NCI-H1417 (cell line): Measurements from ENCODE around the gene CORO2A.
"Not testable (repeated sequence)": the region's sequence is repeated elsewhere in the genome, so short reads cannot be mapped to it uniquely, and the experiment has no call there.

ENCODE experiments used
- DNase-seq, 3 experiments: peaks; one replicate each; lab custom pipeline; 2025; lab: John Stamatoyannopoulos, UW

CORO2A gene

DNA sequence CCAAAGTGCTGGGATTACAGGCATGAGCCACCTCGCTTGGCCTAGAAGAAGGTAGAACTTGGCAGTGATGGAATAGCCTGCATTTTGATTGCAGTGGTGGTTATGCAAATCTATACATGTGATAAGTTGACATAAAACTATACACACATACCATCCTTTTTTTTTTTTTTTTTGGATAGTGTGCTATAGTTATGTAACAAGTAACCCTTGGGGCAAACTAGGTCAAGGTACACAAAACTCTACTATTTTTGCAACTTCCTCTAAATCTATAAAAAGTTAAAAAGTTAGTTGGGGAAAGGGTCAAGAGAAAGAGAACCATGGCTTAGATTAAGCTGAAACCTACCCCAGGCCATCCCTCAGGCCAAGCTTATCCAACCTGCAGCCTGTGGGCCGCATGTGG lies 84.5 kb downstream of the CORO2A start:
- no peak for DNase-seq

DNA sequence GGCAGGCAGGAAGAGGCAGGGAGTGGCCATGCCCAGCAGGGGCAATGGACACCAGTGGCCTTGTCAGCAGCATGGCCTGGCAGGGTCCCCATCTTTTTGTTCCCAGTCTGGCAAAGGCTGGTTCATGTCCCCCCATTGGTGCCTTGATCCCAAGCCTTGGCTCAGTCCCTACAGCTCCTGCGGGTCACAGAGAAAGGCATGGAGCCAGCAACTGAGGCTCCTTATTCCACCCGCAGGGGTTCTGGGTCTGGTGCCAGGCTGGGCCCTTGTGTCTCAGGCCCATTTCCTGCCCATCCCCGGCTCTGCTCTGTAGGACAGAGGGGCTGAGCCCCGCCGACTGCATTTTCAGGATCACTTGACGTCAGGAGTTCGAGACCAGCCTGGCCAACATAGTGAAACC lies 87.4 kb downstream of the CORO2A start:
- DNase-seq: no peak

DNA sequence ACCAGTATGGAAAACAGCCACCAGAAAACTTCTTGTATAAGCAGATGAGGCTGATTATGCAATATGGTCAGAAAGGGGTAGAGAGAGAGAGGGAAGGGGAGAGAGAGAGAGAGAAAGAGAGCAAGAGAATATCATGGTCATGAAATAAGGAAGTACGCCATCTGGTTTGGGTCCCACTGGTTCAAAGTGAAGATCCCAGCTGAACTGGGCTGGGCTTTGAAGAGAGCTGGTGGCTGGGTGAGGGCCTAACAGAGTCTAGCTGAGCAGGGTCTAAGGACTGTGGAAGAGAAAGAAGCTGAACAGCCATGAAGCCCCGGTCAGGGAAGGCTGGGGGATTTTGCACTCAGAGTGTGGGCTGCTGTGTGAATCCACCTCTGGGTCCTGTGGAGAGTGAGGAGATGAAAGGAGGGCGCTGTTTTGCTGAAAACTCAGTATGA lies 88.0 kb downstream of the CORO2A start:
- no peak for DNase-seq

DNA sequence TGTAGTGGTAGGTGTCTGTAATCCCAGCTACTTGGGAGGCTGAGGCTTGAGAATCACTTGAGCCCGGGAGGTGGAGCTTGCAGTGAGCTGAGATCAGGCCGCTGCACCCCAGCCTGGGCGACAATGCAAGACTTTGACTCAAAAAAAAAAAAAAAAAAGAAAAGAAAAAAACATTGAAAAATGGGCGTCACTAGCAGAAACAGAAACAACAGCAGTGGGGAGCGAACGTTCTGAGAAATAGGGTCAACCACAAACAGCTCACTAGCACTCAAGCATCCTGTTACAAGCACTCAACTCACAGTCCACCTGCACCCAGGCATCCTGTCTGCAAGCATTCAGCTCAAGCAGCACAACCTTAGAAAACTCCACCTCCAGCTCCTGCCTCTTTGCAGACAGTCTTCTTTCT lies 90.6 kb downstream of the CORO2A start:
- DNase-seq: peak in 2 of 3 experiments; percentile 55 to 71

DNA sequence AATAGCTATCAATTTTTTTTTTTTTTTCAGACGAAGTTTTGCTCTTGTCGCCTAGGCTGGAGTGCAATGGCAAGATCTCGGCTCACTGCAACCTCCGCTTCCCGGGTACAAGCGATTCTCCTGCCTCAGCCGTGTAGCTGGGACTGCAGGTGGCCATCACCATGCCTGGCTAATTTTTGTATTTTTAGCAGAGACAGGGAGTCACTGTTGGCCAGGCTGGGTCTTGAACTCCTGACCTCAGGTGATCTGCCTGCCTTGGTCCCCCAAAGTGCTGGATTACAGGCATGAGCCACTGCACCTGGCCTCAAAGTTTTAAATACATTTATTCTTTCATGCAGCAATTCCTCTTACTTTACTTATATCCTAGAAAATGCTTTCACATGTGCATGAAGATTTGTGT lies 91.0 kb downstream of the CORO2A start:
- DNase-seq: no peak

DNA sequence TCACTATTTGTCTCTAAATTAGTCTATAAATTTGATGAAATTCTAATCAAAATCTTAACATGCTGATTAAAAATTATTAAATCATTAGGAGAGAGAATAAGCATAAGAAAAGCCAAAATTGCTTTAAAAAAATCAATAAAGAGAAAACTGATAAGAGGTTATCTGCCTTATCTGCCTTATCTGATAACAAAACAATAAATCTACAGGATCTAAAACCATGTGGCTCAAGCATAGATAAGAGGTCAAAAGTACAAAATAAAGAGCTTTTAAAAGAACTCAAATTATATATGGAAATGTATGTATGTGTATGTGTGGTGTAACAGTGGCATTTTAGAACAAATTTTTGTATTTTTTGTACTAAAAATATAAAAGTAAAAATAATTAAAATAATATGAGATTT lies 92.0 kb downstream of the CORO2A start:
- no peak for DNase-seq

DNA sequence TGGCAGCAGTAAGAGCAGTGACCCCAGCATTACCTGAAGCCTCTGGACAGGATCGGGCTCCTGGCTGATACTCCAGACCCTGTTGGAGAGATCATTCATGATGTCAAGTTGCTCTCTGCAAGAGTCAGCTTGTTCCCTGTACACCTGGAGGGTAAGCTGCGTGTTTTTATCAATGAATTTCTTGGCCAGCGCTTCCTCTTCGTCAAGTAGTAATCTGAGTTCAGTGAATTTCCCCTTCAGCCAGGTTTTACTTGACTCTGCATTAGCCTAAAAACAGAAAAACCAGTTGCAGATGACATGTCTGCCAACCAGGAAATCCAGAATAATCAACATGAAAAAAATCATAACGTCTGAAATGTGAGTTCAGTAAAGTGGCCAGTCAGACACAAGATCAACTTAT lies 92.5 kb downstream of the CORO2A start:
- peak; percentile 58 to 90 (median 64) for DNase-seq

DNA sequence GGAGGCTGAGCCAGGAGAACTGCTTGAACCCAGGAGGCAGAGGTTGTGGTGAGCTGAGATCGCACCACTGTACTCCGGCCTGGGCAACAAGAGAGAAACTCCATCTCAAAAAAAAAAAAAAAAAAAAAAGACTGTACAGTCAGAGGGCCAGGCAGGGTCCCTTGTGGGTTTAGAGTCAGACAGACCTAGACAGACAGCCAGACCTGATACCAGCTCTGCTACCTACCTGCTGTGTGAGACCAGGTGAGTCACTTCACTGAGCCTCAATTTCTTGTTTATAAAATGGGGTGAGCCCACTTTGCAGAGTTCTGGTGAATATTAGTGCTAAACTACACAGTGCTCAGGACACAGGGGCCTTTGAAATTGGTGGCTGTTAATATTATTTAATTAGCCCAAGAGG lies 93.1 kb downstream of the CORO2A start:
- peak in 1 of 3 experiments; percentile 48 for DNase-seq

DNA sequence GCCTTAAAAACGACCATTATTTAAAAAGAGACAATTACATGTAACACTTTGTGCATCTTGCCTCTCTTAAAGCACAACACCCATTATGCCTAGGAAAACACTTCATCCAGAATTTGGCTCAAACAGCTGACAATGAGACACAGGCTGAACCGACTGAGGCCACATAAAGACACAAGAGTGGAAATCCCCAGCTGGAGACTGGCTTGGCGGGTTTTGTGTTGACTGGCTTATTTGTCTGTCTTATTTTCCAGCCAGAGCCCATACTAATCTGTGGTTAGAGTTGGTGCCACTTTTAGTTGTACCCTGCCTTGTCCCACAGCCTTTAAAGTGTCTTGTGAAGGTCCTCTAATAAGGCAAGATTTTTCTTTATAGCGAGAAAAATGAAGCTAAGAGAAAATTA lies 94.6 kb downstream of the CORO2A start:
- peak; percentile 20 to 73 (median 34) for DNase-seq

DNA sequence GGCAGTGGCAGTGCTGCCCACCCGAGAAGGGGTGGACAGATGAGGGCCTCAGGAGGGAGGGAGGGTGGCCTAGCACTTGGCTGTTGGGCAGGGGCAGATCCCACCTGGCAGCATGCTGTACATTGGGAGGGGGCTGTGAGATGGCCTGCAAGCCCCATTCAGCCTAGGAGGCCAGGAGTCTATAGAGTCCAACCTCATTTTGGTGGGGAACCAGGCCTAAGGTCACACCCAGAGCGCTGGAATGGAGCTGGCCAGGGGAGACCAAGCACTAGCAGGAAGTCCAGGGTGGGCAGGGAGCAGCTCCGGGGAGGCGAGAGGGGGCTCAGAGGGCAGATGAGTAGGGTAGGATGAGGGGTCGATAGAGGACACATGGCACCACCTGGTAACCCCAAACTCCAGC lies 96.3 kb downstream of the CORO2A start:
- no peak for DNase-seq

DNA sequence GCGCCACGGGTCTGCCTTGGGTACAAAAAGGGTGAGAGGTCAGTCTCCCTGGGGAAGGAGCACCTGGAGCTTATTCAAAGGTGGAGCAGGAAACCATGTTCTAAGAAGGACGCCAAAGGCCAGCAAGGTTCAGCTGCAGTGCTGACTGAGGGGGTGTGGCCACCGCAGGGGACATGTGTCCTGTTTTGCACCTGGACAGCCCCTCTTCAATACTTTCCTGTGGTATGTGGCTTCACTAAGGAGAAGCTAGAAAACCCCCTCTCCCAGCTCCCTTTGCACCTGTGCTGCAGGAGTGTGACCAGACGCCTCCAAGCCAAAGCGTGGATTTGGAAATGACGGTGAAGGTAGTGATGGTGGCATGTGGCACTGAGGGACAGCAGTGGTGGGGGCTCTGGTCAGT lies 97.0 kb downstream of the CORO2A start:
- no peak for DNase-seq

DNA sequence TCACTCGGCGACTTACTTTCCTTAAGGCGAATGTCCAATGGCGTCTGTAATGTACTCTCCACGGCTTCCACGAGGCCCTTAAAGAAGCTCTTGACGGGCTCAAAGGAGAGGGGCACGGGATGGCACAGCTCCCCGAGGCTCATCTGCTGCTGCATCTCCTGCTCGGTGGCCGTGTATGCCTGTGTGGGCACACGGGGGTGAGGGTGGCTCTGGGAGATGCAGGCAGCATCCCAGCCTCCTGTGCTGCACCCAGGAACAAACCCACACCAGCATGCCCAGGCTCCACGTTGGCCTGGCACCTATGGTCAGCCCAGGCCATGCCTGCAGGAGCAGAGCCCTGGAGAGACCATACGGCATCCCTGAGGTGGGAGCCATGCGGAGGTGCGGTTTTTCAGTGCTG lies 97.6 kb downstream of the CORO2A start:
- DNase-seq: no peak

DNA sequence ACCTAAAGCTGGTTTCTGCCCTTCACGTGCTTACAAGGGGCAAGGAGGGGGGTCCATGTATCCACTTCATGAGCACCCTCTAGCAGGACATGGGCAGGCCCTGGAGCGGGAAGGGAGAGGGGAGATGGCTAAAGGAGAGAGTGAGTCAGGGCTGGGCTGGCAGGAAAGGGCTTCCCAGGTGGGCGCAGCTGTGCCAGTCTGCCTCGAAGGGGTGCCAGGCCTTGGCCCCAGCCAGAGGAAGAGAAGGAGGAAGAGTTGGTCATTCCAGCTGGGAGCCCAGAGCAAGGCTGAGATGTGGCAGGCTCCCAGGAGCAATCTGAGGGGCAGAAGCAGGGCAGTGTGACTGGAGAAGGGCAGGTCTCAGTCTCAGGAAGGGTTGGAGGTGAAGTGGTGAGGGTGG lies 98.1 kb downstream of the CORO2A start:
- DNase-seq: no peak

DNA sequence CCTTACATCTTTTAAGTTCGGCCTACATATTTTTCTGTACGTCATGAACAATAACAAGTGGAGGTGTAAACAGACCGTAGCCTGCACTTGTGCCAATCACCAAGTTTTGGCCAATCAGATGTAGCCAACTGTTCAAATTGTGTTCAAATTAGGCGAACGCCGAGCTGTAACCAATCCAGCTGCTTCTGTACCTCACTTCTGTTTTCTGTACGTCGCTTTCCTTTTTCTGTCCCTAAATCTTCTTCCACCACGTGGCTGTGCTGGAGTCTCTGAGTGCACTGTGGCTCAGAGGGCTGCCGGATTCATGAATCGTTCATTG lies 99.9 kb downstream of the CORO2A start:
- DNase-seq: no peak

DNA sequence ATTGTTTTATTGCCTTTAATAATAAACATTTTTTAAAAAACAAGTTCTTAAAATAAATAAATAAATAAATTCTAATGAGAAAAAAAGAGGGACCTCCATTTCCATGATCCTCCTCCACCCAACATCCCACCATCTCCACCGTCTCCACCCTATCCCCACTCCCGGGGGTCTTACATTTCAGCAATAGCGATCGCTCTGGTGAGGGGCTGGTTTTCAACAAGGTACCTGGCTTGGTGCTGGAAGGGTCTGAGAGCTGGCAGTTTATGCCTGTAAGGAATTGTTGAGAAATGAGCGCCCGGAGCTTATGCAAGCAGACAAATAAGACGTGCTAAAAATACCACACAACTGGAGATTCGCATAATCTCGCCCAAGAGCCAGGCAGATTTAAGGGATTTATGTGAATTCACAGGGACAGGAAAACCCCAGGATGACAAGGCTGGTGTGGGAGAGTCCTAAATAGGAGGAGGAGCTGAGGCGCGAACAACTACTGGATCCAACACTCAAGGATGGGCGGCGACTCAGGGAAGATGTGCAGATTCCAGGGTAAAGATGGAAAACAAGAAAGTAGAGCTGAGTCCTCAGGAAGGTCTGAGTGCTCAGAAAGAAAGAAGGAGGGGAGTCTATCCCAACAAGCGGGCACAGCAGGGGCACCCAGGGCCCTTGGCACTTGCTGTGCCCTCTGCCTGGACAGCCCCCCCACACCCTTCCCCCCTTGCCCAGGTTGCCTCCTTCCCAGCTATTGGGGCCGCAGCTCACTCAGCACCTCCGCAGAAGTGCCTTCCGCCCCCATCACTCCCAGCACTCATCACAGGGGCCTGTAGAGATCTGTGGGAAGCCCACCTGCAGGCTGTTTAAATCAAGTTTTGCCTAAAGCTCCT lies 100.5 kb downstream of the CORO2A start:
- no peak for DNase-seq

DNA sequence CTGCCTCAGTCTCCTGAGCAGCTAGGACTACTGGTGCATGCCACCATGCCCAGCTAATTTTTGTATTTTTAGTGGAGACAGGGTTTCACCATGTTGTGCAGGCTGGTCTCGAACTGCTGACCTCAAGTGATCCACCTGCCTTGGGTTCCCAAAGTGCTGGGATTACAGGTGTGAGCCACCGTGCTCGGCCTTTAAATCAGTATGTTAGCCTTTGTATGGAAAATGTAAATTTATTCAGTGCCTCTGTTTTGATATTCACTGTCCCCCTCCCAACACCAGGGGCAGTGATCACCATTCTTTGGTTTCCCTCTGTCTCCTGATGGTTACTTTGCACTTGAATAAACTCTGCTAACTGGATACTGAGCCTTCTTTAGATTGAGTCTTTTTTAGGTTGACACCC lies 101.8 kb downstream of the CORO2A start:
- not testable (repeated sequence) for DNase-seq

DNA sequence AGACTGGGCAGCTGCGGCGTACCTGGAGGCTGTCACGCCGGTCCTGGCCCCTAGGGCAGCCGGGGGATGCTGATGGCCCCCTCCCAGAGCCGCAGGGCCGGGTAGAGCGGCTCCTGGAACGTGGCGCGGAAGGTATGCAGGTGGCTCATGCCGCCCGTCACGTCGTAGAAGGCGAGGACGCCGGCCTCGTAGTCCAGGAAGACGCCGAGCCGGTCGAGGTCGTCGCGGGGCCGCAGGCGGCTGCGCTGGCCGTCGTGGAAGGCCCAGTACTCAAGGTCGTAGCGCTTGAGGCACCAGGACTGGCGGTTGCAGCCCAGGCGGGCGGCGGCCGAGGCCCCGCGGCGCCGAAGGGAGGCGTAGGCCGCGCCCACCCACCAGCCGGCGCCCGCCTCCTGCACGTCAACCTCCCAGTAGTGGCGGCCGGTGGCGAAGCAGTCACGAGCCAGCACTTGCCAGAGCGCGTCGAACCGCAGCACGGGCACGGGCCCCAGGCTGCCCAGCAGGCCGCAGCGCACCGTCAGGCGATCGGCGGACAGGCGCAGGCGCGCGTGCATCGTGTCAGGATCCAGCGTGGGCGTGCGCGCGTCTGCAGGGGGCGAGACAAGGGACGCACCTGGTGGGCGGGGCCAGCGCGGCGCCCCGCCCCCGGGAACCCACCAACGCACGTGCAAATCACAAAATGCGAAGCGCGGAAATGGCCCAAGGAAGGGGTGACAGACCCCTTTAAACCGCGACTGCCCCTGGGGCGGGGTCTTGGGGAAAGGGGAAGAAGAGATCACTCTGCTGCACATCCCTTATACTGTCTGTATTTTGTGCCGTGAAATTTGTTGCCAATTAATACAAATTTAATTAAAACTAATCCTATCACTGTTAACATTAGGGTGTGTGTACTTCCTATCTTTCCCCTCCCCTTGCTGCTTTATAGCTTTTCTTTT lies 104.8 kb downstream of the CORO2A start:
- DNase-seq: no peak

DNA sequence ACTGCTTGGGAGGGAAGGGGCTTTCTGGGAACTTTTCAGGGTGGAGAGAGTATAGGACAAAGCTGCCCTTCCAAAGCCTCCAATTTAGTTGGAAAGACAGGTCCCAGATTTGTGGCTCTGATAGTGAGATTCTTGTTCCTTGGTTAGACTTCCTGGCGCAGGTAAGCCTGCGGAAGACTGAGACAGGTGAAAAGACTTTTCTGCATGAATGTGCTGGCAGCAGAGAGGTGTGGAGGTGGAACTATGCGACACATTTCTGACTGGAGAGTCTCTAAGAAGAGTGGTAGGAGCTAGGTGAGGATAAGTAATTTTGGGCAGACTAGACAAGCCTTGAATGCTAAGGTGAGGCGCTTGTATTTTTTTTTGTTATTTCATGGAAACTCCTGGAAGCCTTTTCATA lies 106.0 kb downstream of the CORO2A start:
- no peak for DNase-seq

DNA sequence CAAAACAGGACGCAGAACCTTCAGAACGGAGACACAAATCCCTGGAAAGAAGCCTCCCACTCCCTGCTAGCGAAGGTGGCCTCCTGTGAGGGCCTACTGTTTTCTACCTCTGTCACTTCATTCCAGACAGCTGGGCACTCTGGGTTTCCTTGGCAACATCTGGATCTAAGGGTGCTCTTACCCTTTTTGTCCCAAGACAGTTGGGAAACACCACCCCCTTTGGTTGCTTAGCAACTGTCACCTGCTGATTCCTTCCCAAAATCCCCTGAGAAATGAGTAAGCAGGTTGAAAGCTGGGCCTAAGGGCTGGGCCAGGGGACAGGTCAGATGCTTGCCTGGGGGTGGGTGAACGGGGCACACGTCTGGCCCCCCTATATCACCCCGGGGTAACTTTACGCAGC lies 106.5 kb downstream of the CORO2A start:
- DNase-seq: peak; percentile 26 to 67 (median 45)

DNA sequence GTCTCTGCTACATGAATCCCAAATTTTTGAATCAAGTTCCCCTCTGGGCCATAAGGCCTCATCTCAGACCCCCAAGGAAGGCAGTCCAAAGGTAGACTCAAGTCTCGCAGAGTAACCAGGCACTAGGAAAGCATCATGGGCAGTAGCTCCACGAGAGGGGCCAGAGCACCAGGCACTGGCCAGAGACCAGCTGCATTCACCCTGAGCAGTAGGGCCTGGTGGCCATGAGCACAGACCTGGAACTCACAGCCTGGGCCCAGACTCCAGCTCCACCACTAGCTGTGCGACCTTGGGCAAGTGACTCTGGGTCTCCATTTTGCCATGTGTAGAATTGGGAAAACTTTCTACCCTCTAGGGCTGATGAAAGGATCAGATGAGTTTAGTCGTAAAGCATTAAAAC lies 107.4 kb downstream of the CORO2A start:
- DNase-seq: no peak

DNA sequence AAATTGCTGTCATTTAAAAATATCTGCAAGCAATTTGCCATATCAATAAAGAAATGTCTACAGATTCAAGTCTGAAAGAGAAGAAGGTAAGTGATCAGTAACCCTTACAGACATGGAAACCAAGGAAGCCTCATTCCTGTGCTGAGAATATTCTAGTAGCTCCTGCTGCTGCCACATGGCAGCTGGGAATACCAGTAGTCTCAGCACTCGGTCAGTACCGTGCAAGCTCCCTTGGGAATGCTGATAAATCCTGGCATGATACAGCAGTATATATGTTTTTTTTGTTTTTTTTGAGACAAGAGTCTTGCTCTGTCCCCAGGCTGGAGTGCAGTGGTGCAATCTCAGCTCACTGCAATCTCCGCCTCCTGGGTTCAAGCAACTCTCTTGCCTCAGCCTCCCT lies 108.0 kb downstream of the CORO2A start:
- no peak for DNase-seq

DNA sequence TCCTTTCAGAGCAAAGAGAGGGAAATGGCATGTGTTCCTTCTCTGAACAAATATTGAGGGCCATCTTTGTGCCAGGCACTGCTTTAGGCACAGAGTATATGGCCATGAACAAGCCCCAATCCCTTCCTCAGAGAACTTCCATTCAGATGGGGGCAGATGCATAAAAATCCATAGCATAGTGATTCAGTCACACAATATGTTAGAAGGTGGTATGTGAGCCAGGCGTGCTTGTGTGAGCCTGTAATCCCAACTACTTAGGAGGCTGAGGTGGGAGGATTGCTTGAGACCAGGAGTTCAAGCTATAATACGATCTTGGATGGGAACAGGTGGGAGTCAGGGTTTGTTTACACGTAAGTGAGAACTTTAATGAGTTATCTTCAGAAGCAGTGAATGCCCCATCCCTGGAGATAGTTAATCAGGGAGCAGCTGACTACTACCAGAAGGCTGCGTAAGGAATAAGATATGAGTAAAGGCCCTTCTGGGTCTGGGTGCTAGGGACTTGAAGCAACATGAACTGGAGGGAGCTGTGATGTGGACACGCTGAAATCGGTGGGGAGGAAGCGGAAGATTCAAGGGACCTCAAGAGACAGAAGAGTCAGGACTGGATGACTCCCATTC lies 108.8 kb downstream of the CORO2A start:
- no peak for DNase-seq

DNA sequence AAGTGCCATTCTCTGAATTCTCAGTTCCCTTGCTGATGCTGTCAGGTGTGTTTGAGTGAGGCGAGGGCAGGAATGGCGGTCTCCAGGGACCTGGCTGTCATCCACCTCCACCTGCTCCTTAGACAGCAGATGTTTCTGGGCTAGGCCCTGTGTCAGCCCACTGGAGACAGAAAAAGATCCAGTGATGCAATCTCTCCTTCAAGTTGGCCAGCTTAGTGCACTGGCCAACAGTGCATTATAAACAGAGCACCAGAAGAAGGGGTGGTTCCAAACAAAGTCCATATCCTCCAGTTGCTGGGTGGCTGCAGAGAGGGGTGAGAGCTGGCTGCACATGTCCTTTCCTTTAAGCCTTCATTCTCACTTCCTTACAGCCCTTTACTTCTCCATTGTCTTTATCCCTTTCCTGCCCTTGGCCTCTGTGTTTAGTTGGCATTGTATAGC lies 109.4 kb downstream of the CORO2A start:
- DNase-seq: peak in 1 of 3 experiments; percentile 38
